SK-N-SH (cell line): ENCODE measurements around the gene BRINP2.

Source experiments
- CHD2 ChIP-seq: fragments of 150-350 bp; IDR thresholded peaks from 2 replicates; pipeline ENCODE4 v1.6.1; 2018; ENCODE audit warnings: low read length; ENCODE audit not compliant: partially characterized antibody
- ELF1 ChIP-seq: IDR thresholded peaks from 2 replicates; pipeline ENCODE4 v1.4.0; 2012
- POLR2AphosphoS5 ChIP-seq: IDR thresholded peaks from 2 replicates; pipeline ENCODE4 v1.6.1; 2012; ENCODE audit warnings: low read depth, low read length
- YY1 ChIP-seq: IDR thresholded peaks from 2 replicates; pipeline ENCODE4 v1.4.0; 2012; ENCODE audit warnings: low read depth, mild to moderate bottlenecking
- TF ChIP-seq, protein P1 (sequence below): fragments of 200-600 bp; sonication (generic); IDR thresholded peaks from 2 replicates; pipeline ENCODE4 v1.6.1; 2017; ENCODE audit warnings: antibody characterized with exemption, mild to moderate bottlenecking, moderate library complexity
- TF ChIP-seq, protein P2 (sequence below): fragments of 150-350 bp; IDR thresholded peaks from 2 replicates; pipeline ENCODE4 v1.6.1; 2017; ENCODE audit warnings: antibody characterized with exemption, low read length, low read depth, borderline replicate concordance
- TF ChIP-seq, protein P3 (sequence below): IDR thresholded peaks from 2 replicates; pipeline ENCODE4; 2012

DNA sequence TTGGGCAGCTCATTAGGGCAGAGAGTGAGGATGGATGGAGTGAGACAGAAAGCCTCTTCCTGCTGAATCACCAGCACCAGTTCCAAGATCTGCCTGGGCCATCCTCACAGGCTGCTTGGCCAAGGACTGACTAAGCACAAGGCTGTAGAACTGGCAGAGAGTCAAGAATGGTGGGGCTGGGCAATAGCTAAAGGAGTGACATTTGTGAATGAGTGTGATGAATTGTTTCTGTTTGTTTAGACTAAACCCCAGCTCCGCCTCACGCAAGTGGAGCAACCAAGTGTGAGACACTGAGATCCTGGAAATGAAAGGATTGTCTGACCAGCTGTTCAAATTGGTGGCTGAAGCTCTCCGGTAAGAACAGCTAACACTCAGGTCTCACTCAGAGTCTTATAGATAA is 38.6 kb downstream of the BRINP2 start:
- TF ChIP-seq, protein P1, sequence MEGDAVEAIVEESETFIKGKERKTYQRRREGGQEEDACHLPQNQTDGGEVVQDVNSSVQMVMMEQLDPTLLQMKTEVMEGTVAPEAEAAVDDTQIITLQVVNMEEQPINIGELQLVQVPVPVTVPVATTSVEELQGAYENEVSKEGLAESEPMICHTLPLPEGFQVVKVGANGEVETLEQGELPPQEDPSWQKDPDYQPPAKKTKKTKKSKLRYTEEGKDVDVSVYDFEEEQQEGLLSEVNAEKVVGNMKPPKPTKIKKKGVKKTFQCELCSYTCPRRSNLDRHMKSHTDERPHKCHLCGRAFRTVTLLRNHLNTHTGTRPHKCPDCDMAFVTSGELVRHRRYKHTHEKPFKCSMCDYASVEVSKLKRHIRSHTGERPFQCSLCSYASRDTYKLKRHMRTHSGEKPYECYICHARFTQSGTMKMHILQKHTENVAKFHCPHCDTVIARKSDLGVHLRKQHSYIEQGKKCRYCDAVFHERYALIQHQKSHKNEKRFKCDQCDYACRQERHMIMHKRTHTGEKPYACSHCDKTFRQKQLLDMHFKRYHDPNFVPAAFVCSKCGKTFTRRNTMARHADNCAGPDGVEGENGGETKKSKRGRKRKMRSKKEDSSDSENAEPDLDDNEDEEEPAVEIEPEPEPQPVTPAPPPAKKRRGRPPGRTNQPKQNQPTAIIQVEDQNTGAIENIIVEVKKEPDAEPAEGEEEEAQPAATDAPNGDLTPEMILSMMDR: no peak
- no peak for TF ChIP-seq CHD2
- TF ChIP-seq, protein P2, sequence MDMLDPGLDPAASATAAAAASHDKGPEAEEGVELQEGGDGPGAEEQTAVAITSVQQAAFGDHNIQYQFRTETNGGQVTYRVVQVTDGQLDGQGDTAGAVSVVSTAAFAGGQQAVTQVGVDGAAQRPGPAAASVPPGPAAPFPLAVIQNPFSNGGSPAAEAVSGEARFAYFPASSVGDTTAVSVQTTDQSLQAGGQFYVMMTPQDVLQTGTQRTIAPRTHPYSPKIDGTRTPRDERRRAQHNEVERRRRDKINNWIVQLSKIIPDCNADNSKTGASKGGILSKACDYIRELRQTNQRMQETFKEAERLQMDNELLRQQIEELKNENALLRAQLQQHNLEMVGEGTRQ: no peak
- TF ChIP-seq POLR2AphosphoS5: no peak
- no peak for TF ChIP-seq ELF1
- TF ChIP-seq, protein P3, sequence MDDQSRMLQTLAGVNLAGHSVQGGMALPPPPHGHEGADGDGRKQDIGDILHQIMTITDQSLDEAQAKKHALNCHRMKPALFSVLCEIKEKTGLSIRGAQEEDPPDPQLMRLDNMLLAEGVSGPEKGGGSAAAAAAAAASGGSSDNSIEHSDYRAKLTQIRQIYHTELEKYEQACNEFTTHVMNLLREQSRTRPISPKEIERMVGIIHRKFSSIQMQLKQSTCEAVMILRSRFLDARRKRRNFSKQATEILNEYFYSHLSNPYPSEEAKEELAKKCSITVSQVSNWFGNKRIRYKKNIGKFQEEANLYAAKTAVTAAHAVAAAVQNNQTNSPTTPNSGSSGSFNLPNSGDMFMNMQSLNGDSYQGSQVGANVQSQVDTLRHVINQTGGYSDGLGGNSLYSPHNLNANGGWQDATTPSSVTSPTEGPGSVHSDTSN: peak; percentile 70
- no peak for TF ChIP-seq YY1
